ENCODE measurements around the gene SGTB.
"Not testable (repeated sequence)": the region's sequence is repeated elsewhere in the genome, so short reads cannot be mapped to it uniquely, and the experiment has no call there.

Gene SGTB

DNA sequence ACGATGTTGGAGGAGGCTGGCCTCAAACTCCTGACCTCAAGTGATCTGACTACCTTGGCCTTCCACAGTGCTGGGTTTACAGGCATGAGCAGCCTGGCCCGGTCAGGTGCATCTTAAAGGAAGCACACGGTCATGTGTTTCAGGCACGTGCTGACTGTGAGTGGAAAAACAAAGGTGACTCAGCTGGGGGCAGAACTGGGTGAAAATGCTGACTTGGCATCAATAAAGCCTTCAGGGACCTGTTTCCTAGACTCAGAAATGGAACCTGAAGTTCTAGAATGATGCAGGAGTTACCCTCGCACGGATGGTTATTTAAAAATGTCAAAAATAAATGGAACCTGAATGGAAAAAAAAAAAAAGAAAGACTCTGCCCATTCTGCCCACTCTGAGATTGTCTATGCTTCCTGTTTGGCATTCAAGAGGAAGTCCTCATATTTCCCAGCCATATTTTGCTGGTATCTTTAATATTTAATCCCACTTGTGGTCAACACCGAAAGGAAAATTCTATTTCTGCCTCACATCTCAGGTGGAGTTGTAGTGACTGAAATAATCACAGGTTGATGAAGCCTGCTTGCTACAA lies 12.4 kb upstream of the SGTB start:
- not testable (repeated sequence) for DNase-seq

- DNase-seq: not testable (repeated sequence)
Measured at GRCh38 chr5:65732046-65732445, 10.1 kb upstream of the SGTB start.

- no peak for DNase-seq
Measured at GRCh38 chr5:65730910-65731309, 9.0 kb upstream of the SGTB start.

DNA sequence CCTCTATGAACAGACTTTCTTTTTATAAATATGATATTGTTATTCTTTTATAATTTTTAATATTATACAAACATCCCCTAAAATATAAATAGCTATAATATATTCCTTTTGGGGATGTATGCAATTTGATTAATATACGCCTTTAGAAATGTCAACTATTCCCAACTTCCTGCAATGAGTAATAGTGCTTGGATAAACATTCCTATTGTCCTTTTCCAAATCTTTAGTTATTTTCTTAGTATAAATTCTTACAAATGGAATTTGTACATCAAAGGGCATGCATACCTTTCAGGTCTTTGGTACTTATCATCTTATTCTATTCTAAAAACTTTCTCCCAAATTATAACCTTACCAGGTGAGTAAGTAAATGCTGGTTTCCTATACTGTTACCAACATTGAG lies 6.3 kb upstream of the SGTB start:
- DNase-seq: no peak

- no peak for DNase-seq
Measured at GRCh38 chr5:65727491-65728156, 5.7 kb upstream of the SGTB start.

DNA sequence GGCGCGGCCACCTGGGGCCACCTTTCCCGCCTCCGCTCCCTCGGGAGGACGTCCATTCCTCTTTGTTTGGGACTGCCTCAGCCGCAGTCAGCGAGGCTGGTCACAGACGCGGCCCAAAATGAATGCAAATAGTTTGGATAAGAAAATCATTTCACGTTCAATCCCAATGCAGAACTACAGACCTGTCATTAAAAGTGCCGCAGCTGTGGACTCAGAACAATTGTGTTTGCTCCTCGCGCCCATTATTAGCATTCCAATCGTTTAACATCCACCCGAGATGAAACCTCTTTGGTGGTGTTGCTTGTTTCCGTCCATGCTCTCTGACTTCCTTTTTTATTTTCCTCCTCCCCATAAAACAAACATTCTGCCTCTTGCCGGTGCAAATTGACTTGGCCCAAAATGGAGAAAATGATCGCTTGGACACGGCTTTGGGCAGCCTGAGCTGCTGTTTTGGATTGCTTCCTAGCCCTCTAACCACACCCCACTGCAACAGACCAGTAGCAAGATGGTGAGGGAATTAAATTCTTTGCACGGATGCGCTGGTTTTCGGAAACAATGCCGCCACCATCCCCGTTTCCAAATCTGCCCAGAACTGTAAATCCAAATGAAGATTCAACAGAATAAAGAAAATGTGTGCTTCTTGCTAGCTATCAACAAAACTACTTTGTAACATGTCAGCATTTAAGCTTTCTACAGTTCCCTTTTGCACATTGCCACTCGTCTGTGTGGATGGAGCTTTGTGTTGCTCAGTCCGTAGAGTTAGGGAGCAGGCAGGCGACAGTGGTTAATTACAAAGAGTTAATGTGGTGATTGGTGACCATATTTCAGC lies 880 bp upstream of the SGTB start:
- DNase-seq: peak; percentile 65 to 83 (median 65)

- peak; percentile 49 to 79 (median 62) for DNase-seq
Measured at GRCh38 chr5:65721050-65721719, 724 bp downstream of the SGTB start.

GRCh38 chr5:65718576-65719310 lies 3.2 kb downstream of the SGTB start:
- no peak for DNase-seq

DNA sequence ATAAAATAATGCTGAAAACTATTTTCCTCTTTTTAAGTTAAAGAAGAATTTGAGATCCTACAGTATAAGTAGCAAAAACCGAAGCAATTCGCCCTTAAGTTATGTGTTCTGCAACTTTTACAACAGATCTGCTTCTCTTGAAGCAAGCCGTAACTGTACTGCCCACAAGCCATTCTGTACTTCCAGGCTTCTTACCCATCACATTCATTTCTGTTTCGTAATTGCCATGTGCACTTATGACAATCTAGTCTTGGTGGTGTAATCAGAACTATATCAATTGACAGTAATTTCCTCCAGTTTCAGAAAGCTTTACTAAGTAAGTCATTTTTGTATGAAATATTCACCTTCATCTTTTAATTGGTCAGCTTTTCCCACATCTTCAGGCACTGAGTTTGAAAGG lies 13.8 kb downstream of the SGTB start:
- DNase-seq: no peak

DNA sequence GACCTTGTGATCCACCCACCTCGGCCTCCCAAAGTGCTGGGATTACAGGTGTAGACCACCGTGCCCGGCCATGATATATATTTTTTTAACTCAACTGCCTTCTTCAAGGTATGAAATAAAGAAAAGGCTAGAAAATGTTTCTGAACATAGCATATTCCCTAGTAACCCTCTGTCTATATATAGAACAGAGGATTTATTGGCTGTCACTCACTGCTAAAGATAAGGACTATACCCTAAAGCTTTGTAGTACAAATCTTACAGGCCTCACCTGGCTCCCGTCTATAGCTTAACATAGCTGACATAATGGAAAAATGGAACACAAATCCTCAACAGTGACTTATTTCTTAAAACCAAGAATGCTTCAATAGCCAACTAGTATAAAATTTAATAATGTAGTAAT lies 14.2 kb downstream of the SGTB start:
- no peak for DNase-seq

- DNase-seq: no peak
Measured at GRCh38 chr5:65704621-65705239, 17.2 kb downstream of the SGTB start.

DNA sequence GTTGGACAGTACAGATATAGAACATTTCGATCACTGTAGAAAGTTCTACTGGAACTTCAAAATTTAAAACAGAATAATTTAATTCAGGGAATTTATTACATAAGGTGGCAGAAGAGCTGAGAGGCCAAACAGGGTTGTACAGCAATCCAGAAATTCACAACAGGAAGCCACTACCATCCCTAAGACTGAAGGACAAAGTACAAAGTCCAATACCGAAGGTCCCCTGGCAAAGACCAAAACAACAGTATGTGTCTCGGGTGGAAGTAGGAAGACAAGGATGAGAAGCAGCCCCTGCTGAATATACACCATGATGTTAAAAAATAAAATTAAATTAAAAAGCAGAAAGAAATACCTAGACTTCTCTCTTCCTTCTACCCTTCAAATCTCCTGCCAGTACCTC lies 19.9 kb downstream of the SGTB start:
- DNase-seq: no peak

DNA sequence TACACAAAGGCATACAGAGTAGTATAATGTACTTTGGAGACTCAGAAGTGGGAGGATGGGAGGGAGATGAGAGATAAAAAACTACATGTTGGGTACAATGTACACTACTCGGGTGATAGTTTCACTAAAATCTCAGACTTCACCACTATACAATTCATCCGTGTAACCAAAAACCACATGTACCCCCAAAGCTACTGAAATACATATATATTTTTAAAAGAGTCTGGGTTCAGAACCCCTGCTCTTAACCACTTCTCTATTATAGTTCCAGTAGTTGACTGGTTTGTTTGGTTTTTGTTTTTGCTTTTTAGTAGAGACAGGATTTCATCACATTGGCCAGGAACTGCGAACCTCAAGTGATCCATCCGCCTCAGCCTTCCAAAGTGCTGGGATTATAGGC lies 22.6 kb downstream of the SGTB start:
- DNase-seq: no peak

- DNase-seq: no peak
Measured at GRCh38 chr5:65696892-65697291, 25.0 kb downstream of the SGTB start.

DNA sequence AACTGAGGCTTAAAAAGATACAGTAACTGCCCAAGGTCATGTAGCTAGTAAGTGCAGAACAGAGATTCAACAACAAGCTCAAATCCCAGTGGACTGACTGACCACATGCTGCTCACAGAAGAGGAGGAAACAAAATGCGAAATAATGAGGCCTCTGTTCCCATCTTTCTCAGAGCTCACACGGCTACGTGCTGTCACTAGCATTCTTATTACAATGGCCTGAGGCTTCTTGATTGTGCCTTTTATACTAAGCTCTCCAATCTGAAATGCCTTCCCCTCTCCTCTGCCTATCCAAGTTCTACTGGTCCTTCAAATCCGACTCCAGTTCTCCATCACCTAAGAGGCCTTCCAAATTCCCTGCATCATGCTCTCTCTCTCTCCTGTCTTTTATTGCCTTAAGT lies 26.0 kb downstream of the SGTB start:
- DNase-seq: no peak

DNA sequence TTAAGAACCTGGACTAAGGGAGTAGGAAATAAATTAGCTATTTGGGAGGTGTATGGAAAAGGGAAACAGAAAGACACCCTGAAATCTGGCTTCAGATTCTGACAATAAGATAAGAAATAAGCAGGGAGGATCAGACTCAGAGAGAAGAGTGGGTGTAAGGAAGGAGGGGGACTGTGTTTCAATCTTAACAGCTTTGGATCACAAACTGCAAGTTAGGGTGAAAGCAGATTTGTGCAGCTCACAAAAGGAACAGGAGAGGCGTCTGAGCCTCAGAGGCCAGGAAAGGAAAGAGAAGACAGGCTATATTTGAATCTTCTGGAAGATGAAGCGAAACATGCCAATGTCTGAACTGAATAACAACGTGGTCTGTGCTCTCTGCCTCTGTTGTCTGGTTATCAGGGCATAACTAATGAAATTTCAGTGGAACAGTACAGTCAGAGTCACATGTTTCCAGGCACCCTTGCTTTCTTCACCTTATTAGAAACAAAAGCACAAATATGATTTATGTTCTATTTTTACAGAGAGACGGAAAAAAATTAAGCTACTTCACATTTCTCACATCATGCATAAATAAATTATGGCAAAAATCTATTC lies 26.6 kb downstream of the SGTB start:
- DNase-seq: no peak

DNA sequence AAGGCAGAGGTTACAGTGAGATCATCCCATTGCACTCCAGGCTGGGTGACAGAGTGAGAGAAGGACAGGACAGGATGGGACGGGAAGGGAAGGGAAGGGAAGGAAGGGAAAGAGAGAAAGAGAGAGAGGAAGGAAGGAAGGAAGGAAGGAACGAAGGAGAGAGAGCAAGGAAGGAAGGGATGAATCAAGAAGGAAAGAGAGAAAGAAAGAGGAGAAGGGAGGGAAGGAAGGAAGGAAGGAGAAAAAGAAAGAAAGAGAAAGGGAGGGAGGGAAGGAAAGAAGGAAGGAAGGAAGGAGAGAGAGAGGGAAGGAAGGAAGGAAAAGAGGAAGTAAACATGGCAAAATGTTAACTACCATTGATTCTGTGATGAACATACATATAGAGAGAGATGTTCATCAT lies 28.8 kb downstream of the SGTB start:
- no peak for DNase-seq

- no peak for DNase-seq
Measured at GRCh38 chr5:65682148-65682547, 39.8 kb downstream of the SGTB start.

DNA sequence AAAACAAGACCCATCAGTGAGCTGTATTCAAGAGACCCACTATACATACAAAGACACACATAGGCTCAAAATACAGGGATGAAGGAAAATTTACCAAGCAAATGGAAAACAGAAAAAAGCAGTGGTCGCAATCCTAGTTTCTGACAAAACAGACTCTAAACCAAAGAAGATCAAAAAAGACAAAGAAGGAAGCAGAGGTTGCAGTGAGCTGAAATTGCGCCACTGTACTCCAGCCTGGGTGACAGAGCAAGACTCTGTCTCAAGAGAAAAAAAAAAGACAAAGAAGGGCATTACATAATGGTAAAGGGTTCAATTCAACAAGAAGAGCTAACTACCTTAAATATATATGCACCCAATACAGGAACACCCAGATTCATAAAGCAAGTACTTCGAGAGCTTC lies 45.9 kb downstream of the SGTB start:
- DNase-seq: not testable (repeated sequence)

DNA sequence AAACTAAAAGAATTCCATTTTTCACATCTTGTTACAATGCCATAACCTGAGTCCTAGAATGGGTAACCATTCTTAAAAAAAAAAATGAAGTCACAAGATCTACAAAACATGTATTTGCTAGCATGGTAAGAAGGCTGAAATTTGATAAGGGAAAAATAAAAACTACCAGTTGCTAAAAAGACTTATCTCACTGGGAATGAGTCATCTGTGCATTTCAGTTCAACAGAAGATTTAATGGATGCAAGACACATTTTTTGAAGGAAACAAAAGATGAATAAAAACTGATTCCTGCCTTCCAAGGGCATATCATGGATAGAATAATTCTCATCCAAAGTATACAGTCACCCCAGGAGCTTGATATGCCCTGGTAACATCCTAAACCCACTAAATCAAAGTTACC lies 47.2 kb downstream of the SGTB start:
- DNase-seq: no peak

GRCh38 chr5:65672796-65673195 lies 49.1 kb downstream of the SGTB start:
- DNase-seq: no peak

DNA sequence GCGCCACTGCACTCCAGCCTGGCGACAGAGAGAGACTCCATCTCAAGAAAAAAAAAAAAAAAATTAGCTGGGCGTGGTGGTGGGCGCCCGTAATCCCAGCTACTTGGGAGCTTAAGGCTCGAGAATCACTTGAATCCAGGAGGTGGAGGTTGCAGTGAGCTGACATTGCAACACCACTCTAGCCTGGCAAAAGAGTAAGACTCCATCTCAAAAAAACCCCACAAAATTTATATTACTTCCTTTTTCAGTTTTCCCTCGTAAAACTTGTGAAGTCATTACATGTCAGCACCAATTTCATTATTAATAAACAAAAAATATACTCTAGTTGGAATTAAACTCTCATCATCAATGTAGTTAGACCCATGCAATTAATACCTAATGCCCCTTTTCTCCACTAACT lies 53.2 kb downstream of the SGTB start:
- DNase-seq: no peak
